ENCODE data around the gene RASGEF1C.

GRCh38 chr5:180052211-180052818 lies 156.7 kb downstream of the RASGEF1C start:
- no peak for TF ChIP-seq POLR2A (IDR thresholded peaks at IDR 0.05)
- no peak for TF ChIP-seq POLR2AphosphoS5 (IDR thresholded peaks at IDR 0.05)
- TF ChIP-seq CTCF (IDR thresholded peaks at IDR 0.05): no peak

All from prostate gland (tissue), 2 donors.